Measurements from ENCODE around the gene CUBN.
A peak's percentile ranks its signal among the peaks of the same experiment; 100 is the strongest.

DNA sequence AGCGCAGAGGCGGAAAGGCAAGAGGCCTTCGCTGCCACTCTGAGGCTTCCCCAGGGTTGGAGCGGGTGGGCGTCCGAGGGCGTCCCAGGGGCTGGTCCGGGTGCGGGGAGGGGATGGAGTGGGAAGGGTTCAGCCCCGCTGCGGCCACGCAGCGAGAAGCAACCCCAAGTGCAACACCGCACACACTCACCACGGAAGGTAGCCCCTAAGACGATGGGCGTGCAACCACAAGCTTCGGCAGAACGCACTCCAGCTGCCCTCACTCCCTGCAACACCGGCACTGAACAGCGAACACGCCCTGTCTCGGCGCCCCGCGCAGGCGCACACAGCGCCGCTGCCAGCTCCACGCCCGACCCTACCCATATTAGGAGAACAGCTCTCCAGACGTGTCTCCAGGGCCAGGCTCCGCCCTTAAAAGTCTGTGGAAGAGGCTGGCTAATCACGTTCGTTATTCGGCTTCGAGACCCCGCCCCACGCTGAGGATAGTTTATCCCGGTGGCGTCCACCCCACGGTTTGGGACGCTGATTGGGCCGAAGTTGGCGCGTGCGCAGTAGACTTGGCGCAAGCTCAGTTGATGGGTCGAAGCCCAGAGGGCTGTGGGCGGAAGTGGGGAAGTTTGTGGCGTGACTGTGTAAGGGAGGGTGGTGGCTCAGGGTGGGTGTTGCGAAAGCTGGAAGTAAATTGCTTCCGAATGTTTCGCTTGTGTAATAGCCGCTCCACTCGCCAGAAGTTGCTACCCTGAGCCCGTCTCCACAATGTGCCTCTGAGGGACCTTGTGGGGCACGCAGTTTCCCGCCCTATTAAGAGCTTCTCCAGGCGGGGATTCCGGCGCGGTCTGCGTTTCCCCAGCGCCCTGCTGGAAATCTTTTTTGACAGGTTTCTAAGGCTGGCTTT, 312.2 kb downstream of the CUBN start, which contains the start of gene RSU1:
- no peak for TF ChIP-seq ZNF3 (CRISPR knock-in tag; IDR thresholded peaks at IDR 0.05)
- no peak for TF ChIP-seq PRDM15 (CRISPR knock-in tag; IDR thresholded peaks at IDR 0.05)
- no peak for TF ChIP-seq HNF4G (IDR thresholded peaks at IDR 0.05; ENCODE audit: borderline replicate concordance, low read depth, low read length)
- TF ChIP-seq HNF4G (CRISPR knock-in tag; IDR thresholded peaks at IDR 0.05; ENCODE audit: borderline replicate concordance, low read depth), result no peak
- TF ChIP-seq ZNF263 (CRISPR knock-in tag; IDR thresholded peaks at IDR 0.05), result no peak
- no peak for TF ChIP-seq SMAD3 (CRISPR knock-in tag; IDR thresholded peaks at IDR 0.05)
- no peak for TF ChIP-seq ZNF251 (CRISPR knock-in tag; IDR thresholded peaks at IDR 0.05)
- no peak for TF ChIP-seq SNAPC2 (CRISPR knock-in tag; IDR thresholded peaks at IDR 0.05)
- TF ChIP-seq CTCF (CRISPR knock-in tag; IDR thresholded peaks at IDR 0.05), result no peak; the same call in 1 of the 2 replicates
- TF ChIP-seq ZNF672 (CRISPR knock-in tag; IDR thresholded peaks at IDR 0.05), result no peak
- TF ChIP-seq POLR2AphosphoS5 (IDR thresholded peaks at IDR 0.05; ENCODE audit: low read depth, low read length), result peak; percentile 82
- TF ChIP-seq REST (IDR thresholded peaks at IDR 0.05; ENCODE audit: borderline replicate concordance in 1 of 2, low read depth in 1 of 2, low read length in 2 of 2), result peak in 1 of 2 experiments; percentile 49; a peak in 1 of 4 replicates
- TF ChIP-seq ZNF451 (CRISPR knock-in tag; IDR thresholded peaks at IDR 0.05), result no peak
